Stimulated activated CD8-positive, alpha-beta memory T cell treated with anti-CD3 and anti-CD28 coated beads, Interleukin-4, amount 100 ng/mL, for 24 hours (primary cell): ENCODE data around the gene FAM174B.

Source experiments
- DNase-seq: peaks from one replicate; pipeline ENCODE4 v3.0.0-alpha.2; 2020; ENCODE audit warnings: low read depth

The FAM174B gene

GRCh38 chr15:92600856-92601255 lies 54.7 kb downstream of the FAM174B start:
- DNase-seq = no peak

DNA sequence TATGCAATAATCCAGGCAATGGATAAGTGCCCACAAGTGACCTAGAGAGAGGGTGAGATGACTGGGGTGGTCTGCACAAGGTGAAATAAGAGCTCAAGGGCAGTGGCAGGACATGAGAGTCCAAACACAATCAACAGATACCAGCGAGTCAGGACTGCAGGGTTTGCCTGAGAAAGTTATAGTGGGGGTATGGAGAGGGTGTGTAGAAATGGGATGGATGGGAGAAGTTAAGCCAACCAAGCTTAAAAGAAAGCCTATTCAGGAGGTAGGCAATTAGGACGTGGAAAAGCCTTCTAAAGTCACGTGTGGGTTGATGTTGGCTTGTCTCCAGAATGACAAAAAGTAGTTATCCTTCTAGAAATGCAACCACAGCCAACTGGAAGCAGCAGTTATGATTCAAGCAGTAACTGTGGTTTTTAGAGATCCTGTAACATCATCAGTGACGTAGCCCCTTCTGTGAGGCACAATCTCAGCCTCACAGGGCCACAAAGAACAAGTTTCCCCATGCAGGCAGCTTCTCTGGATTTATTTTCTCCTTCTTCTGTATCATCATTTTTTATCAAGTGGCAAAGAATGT lies 56.1 kb downstream of the FAM174B start:
- no peak for DNase-seq

GRCh38 chr15:92597548-92597947 lies 58.0 kb downstream of the FAM174B start:
- DNase-seq = no peak

DNA sequence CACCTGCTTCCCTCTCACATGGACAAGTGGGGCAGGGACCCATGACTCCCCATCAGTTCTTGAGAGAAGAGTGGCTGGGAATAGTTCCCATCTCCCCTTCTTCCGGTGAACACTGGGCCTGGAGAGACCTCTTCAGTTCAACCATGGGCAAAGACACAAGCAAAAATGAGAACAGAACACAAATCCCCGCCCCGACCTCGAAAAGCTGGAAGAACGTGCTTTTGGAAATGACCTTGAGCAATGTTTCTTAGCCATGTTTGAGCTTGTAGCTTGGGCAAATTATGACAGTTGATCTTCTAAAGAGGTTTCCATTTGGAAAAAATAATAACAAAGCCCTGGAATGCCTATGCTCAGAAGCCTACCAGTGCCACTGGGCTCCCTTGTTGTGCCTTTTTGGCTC lies 59.0 kb downstream of the FAM174B start:
- no peak for DNase-seq

DNA sequence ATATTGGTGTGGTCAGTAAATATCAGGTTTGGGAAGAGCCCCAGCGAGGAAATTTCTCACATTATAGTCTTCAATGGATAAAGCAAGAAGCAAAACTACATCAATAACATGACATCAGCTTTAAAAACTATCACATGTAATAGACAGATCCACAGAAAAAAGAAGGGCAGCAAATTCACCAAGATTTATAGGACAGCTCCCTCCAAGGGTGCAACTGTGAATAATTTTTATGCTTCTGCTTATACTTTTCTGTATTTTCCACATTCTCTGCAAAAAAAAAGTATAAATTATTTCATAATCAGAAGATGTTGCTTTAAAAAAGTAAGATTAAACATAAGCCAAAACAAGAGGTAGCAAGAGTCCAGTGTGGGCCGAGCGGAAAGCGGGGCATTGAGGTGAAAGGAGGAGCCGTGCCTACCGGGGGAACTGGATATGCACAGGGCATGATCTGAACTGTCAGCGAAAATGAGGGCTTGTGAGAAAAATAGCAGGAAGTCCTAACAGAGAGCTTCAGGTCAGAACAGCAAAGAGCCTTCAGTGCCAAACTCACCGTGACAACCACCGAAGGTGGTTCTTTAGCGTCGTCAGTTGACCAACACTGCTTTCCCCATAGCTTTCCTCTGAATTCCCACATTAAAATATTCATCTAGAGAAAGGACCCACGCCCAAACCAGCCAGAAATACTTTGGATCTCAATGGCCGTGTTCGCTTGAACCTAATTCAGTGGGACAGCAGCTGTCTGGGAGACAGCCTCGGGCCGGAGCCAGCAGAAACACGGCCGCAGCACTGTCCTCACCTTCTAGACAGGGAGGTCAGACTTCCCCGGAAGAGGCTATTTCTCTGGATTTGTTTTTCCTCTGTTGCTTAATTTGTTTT lies 59.8 kb downstream of the FAM174B start:
- no peak for DNase-seq

DNA sequence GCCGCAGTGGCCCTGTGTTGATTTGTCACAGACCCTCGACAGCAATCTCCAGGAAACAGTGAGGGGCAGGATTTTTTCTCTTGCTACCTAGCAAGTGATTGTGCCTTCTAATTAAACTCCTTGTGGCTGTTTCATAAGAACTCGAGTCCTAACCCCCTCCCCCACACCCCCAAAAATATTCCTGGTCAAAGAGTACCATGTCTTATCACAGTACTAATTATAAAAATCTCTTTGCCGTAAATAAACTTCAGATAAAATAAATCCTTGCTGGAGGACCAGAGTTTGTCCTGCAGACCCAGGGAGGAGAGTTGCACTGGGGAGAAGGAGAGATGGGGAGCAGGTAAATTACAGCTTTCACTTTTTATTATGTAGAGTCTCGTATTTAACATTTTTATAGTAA lies 64.3 kb downstream of the FAM174B start:
- no peak for DNase-seq

GRCh38 chr15:92586966-92587365 lies 68.6 kb downstream of the FAM174B start:
- DNase-seq = no peak

DNA sequence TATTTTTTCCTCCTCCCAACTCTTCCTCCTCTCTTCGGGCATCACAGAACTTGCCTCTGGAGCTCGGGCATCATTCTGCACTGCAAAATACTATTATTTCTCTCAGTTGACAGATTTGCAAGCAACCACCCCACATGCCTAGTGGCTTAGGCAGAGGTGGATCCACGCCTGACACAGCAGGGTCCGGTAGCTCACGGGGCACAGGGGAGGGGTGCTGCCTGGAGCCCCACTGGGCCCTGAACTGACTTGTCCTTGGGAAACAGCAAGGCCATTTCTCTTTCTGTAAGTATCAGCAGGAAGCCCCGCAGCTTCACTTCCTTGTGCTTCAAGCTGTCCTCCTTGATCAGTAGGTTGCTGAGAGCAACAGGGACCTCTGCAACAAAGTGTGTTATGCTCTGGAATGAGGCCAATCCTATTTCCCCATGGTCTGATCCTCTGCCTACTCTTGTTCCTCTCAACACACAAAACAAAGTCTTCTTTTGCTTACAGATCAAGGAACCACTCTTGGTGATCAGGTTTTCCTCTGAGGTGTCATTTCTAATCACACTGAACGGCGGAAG lies 69.1 kb downstream of the FAM174B start:
- DNase-seq = no peak

DNA sequence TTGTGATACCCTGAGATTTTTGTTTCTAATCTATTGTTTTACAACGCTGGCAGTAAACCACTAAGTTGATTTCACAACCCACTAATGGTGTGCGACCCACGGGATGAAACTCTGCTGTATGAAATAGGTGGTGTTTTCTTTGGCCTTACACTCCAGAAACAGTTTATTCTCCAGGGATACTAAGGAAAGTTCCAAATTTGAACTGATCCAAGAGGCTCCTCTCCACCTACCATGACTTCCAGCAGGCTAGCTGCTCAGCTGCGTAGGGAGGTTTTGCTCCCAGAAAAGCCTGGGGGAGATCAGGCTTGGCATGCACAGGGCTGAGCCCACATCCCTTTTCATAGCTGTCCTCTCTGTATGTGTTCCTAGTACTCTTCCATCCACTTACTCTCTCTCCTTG lies 71.5 kb downstream of the FAM174B start:
- no peak for DNase-seq

DNA sequence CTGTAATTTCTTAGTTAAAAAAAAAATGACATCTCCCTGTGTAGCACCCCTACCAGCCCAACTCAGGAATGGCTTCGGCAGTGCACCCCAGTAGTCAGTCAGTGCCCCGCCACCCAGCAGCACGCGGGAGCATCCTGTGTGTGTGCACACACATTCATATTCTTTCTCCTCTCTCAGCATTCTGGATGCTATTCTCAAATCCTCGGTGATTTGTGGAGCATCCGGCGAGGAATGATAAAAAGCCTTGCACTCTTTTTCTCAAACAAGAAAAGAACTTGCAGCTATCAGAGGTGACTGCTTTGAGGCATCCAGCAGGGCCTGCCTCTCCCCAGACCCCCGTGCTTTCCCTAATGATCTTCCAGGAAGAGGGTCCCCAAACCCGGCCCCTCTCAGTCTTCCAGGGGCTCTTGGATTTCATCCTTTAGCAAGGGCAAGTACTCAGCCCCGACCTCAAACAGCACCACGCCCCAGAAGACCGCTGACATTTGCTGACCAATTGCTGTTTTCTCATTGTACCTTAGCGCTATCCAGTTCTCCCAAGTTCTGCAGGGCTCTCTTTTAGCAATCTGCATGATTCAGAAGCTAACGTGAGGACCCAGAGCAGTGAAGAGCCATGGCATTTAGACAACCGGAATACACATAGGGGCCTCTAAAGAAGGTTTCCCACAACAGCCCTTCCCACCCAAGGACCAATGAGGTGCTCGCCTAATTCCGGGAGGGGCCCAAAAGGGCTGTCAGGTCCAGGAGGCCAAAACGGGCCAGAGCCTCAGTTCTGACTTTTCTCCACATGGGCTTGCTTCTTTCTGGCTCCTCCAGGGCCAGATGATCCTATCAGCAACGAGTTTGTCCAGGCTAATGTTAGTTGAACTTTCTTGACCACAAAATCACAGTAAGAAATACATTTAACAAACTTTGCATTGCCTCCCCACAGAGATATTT lies 72.2 kb downstream of the FAM174B start:
- no peak for DNase-seq

DNA sequence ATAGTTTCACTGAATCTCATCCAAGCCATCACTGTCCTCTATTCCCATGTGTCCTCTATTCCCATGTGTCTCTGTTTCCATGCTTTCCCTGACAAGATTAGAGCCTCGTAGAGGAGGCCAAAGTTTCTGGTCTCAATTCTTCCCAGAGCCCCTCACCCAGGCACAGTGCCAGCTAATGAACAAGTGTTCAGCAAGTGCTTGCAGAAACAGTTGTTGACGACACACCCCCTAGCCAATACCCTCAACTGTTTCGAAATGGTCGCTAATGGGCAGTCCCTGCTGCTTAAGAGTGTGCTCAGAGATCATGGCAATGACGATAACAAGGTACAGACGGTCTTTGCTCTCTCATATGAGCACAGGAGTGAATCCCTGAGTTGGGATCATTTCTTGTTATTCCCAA lies 73.4 kb downstream of the FAM174B start:
- DNase-seq = no peak

GRCh38 chr15:92580933-92581445 lies 74.6 kb downstream of the FAM174B start:
- no peak for DNase-seq

GRCh38 chr15:92580521-92580920 lies 75.1 kb downstream of the FAM174B start:
- no peak for DNase-seq

GRCh38 chr15:92579931-92580470 lies 75.6 kb downstream of the FAM174B start:
- no peak for DNase-seq

DNA sequence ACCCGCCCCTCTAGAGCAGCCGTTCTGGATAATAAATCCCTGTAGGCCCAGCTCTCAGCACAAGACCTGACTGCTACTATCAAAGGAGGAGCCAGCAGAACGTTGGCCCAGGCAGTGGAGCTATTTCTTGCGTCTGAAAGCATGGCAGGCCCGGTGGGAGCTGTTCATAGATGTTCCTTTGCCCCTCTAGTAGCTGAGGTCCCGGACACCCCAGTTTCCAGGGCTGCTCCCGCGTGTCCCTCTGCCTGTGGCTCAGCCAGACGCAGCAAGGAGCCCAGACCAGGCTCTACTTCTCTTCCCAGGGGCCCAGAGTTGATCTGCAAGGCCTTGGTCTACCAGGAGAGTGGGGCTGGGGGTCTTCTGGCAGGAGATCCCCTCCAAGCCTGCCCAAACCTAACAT lies 76.1 kb downstream of the FAM174B start:
- DNase-seq = no peak

- no peak for DNase-seq
These were observed 77.3 kb downstream of the FAM174B start for GRCh38 chr15:92578096-92578835.

DNA sequence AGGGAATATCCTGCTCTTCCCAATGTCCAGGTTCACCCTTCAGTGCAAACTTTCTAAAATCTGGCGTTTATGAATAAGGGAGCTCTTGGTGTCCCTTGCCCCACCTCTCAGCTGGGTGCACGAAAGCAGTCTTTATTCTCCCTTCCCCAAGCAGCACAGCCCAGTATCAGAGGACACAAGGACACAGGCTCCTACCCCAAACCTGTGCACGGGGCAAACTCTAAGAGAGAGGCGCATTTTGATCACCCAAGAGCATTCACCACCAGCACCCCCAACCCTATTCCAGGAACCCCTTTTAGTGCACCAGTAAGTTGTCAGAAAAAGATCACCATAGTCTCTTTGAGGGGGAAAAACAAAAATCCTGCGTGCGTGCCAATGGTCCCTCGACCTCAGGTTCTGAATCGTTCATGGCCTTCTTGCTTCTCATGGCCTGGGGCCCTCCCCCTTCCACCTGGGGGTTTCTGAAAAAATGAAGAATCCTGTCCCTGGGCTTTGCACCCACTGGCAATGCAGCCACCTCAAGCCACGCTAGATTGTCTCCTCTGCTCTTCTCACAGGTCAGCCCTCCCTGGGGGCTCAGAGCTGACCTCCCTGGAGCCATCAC lies 78.9 kb downstream of the FAM174B start:
- no peak for DNase-seq

DNA sequence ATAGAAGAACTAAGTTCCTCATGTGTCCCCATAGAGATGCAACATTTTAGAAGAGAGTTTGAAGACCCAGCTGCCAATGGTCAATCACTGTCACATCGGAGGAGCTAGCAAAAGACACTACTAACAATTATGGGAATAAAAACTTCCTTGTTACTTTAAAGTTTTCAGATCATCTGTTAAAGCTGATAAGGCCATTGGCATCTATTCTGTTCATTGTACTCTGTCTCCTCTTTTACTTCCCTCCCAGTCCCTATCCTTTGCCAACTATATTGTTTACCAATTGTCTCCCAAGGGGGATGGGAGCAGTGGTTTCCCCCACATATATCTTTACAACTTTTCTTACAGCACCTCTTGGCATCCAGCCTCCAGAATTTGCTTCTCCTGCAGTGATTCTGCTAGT lies 81.0 kb downstream of the FAM174B start:
- no peak for DNase-seq

DNA sequence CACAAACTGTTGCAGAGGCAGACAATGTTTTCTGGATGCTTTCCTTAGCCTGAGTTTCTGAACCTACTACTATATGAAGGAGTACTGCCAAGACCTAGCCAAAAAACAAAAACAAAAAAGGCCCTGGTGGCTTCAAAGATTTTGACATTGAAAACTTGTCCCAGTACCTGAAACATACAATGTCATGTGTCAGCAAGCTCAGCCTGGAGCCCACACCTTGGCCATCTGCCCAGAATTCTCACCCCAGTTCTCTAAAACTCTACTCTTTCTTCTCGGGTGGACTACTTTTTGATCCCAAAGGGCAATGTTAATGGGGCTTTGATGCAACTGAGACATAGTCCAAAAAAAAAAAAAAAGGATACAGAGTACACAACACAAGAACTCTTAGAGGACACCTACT lies 81.4 kb downstream of the FAM174B start:
- no peak for DNase-seq

GRCh38 chr15:92571824-92572223 lies 83.8 kb downstream of the FAM174B start:
- DNase-seq = no peak

DNA sequence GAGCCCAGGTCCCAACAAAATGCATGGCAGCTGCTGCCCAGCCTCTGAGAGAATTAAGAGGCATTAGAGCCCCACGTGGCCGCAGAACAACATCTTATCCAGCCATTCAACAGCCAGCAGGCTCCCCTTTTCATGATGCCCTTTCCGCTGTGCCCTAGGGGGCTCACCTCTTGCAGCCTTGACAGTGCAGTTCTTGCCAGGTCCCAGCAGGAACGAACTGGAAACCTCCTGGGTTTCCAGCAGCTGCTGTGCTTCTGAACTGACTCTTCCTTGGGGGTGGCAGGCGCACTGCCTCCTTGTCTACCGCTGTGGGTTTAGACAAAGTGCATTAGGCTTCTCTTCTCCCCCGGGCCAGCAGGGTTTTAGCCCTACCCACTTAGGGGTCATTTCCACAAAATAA lies 85.2 kb downstream of the FAM174B start:
- DNase-seq = no peak
